A549 (cell line): Measurements from ENCODE around the gene RABGAP1L. TPM values are rescaled to one million over a fixed set of nuclear protein-coding genes. Genes with fewer than 3 reads are reported as not detected.

Experiments used
- ATAC-seq, 2 experiments: fragments of 200-7000 bp in 1 of 2; fragments of >200 bp in 1 of 2; cut with Nextera tagmentation in 1 of 2; cut with Tn5 transposase in 1 of 2; 3 replicates each; pipeline versions ENCODE4 v1.8.0 to v1.9.1; 2018 to 2020; ENCODE audit warnings: mild to moderate bottlenecking in 1 of 2, moderate library complexity in 1 of 2
- CTCF ChIA-PET: fragments of 300-600 bp; sonication (Branson Sonifier 250); formaldehyde crosslinking; extraction: SDS; loops from one replicate; lab custom pipeline; 2021; ENCODE audit warnings: antibody characterized with exemption, inconsistent platforms; lab: Yijun Ruan, JAX
- POLR2A ChIA-PET: fragments of 350-600 bp; formaldehyde crosslinking; extraction: SDS; loops from one replicate; lab custom pipeline; 2021; ENCODE audit warnings: antibody characterized with exemption, inconsistent platforms; lab: Yijun Ruan, JAX
- DNase-seq, 2 experiments: peaks; one replicate each; pipeline versions ENCODE4 v3.0.0 to v3.0.0-alpha.2; 2011 to 2016; ENCODE audit warnings: low read depth in 1 of 2, low spot score in 1 of 2
- FAIRE-seq: peaks from 2 replicates; lab custom pipeline; 2011; peaks lifted over from hg19 to GRCh38; lab: Jason Lieb, UNC
- H3K27ac ChIP-seq, 2 experiments: fragments of >200 bp; sonication (Bioruptor Twin); formaldehyde crosslinking; 3 replicates each; pipeline ENCODE4 v1.5.1; 2016 to 2017
- H3K4me1 ChIP-seq: fragments of >200 bp; sonication (Bioruptor Twin); formaldehyde crosslinking; 3 replicates; pipeline ENCODE4 v1.6.1; 2016
- H3K4me2 ChIP-seq: fragments of >200 bp; sonication (Bioruptor Twin); formaldehyde crosslinking; 3 replicates; pipeline ENCODE4 v1.6.1; 2016
- H3K4me3 ChIP-seq: fragments of >200 bp; sonication (Bioruptor Twin); formaldehyde crosslinking; 3 replicates; pipeline ENCODE4 v1.5.1; 2016
- H3K9me3 ChIP-seq: fragments of >200 bp; sonication (Bioruptor Twin); formaldehyde crosslinking; 3 replicates; pipeline ENCODE4 v1.6.1; 2016
- BCL3 ChIP-seq: fragments of >200 bp; sonication (Bioruptor Twin); formaldehyde crosslinking; IDR thresholded peaks from 3 replicates; pipeline ENCODE4 v1.6.1; 2016
- BHLHE40 ChIP-seq: IDR thresholded peaks from 2 replicates; pipeline ENCODE4 v1.6.1; 2012; ENCODE audit warnings: low read depth, low read length, inconsistent platforms
- CBX8 ChIP-seq: fragments of 200-600 bp; sonication (generic); IDR thresholded peaks from 2 replicates; pipeline ENCODE4 v1.6.1; 2016
- CHD2 ChIP-seq: fragments of 150-350 bp; IDR thresholded peaks from 2 replicates; pipeline ENCODE4 v1.6.1; 2014; ENCODE audit warnings: low read length; ENCODE audit not compliant: partially characterized antibody
- E2F6 ChIP-seq: IDR thresholded peaks from 2 replicates; pipeline ENCODE4 v1.6.1; 2012; ENCODE audit warnings: low read depth, borderline replicate concordance
- EHF ChIP-seq: fragments of 250-450 bp; sonication (Bioruptor Pico); IDR thresholded peaks from 2 replicates; pipeline ENCODE4 v1.5.0; 2020; ENCODE audit warnings: mild to moderate bottlenecking
- ELK1 ChIP-seq: fragments of 150-350 bp; IDR thresholded peaks from 2 replicates; pipeline ENCODE4 v1.6.1; 2014; ENCODE audit warnings: low read depth, mild to moderate bottlenecking, low read length
- EP300 ChIP-seq, 2 experiments: fragments of >200 bp; sonication (Bioruptor Twin); formaldehyde crosslinking; IDR thresholded peaks; 2 replicates in 1 of 2; 3 replicates in 1 of 2; pipeline ENCODE4 v1.6.1; 2016 to 2017
- ESRRA ChIP-seq: fragments of 150-350 bp; IDR thresholded peaks from 2 replicates; pipeline ENCODE4 v1.6.1; 2014; ENCODE audit warnings: mild to moderate bottlenecking, low read length, borderline replicate concordance
- FOSB ChIP-seq: fragments of 250-450 bp; sonication (Bioruptor Pico); IDR thresholded peaks from 2 replicates; pipeline ENCODE4 v1.5.0; 2020; ENCODE audit warnings: mild to moderate bottlenecking, moderate library complexity
- FOSL2 ChIP-seq, 2 experiments: fragments of 450-650 bp in 1 of 2; fragments of >200 bp in 1 of 2; sonication (Bioruptor Twin) in 1 of 2; formaldehyde crosslinking; IDR thresholded peaks; 2 replicates each; pipeline versions ENCODE4 v1.5.0 to v1.6.1; 2016 to 2020; ENCODE audit warnings: mild to moderate bottlenecking in 1 of 2, moderate library complexity in 1 of 2
- GATA3 ChIP-seq: IDR thresholded peaks from 2 replicates; pipeline ENCODE4 v1.6.1; 2012; ENCODE audit warnings: borderline replicate concordance
- HES2 ChIP-seq: fragments of >200 bp; sonication (Bioruptor Twin); formaldehyde crosslinking; IDR thresholded peaks from 2 replicates; pipeline ENCODE4 v1.6.1; 2016
- HEYL ChIP-seq: fragments of 250-450 bp; sonication (Bioruptor Pico); IDR thresholded peaks from 2 replicates; pipeline ENCODE4 v1.8.0; 2021; ENCODE audit warnings: mild to moderate bottlenecking, moderate library complexity
- HMGXB4 ChIP-seq: fragments of 250-450 bp; sonication (Bioruptor Pico); IDR thresholded peaks from 2 replicates; pipeline ENCODE4 v1.5.0; 2021; ENCODE audit warnings: mild to moderate bottlenecking, moderate library complexity, borderline replicate concordance
- JUNB ChIP-seq: fragments of >200 bp; sonication (Bioruptor Twin); formaldehyde crosslinking; IDR thresholded peaks from 2 replicates; pipeline ENCODE4 v1.6.1; 2016
- KDM5A ChIP-seq: fragments of 200-600 bp; sonication (generic); IDR thresholded peaks from 2 replicates; pipeline ENCODE4 v1.6.1; 2016; ENCODE audit warnings: antibody characterized with exemption, mild to moderate bottlenecking
- MAX ChIP-seq: IDR thresholded peaks from 2 replicates; pipeline ENCODE4 v1.6.1; 2012
- MYC ChIP-seq: IDR thresholded peaks from 2 replicates; pipeline ENCODE4 v1.6.1; 2012; ENCODE audit warnings: mild to moderate bottlenecking, inconsistent platforms, low read length, improper control_type of control experiment, borderline replicate concordance
- NR3C1 ChIP-seq: fragments of >200 bp; sonication (Bioruptor Twin); formaldehyde crosslinking; IDR thresholded peaks from 3 replicates; pipeline ENCODE4 v1.6.1; 2017
- POLR2AphosphoS2 ChIP-seq: conservative IDR thresholded peaks from 2 replicates; pipeline ENCODE4 v1.6.1; 2012; ENCODE audit warnings: low read length, improper control_type of control experiment, inconsistent platforms
- REST ChIP-seq: fragments of 200-600 bp; sonication (generic); IDR thresholded peaks from 2 replicates; pipeline ENCODE4 v1.6.1; 2016; ENCODE audit warnings: antibody characterized with exemption, mild to moderate bottlenecking, moderate library complexity
- RNF2 ChIP-seq: fragments of 200-600 bp; sonication (generic); IDR thresholded peaks from 2 replicates; pipeline ENCODE4 v1.6.1; 2016; ENCODE audit warnings: low read depth, mild to moderate bottlenecking, antibody characterized with exemption, moderate library complexity, borderline replicate concordance
- TFCP2L1 ChIP-seq: fragments of 250-450 bp; sonication (Bioruptor Pico); IDR thresholded peaks from 2 replicates; pipeline ENCODE4 v1.5.0; 2021; ENCODE audit warnings: mild to moderate bottlenecking
- ZSCAN20 ChIP-seq: fragments of 250-450 bp; sonication (Bioruptor Pico); IDR thresholded peaks from 2 replicates; pipeline ENCODE4 v1.8.0; 2022; ENCODE audit warnings: mild to moderate bottlenecking, moderate library complexity
- WGBS: methylation state at CpG from one replicate; pipeline ENCODE4 v1.1.6; 2017; ENCODE audit errors: missing lambda C conversion rate; 5-methylcytosine and 5-hydroxymethylcytosine counted together
- polyA plus RNA-seq, 4 experiments: library from polyadenylated mRNA; depleted of rRNA in 3 of 4; stranded (reverse); fragments of >200 nt; fragmentation: RNase III in 1 of 4; extraction: RNeasy Plus Mini Kit Qiagen cat#74134 plus additional on column Dnase treatment in 1 of 4; gene quantifications; 2 replicates in 3 of 4; 3 replicates in 1 of 4; pipeline ENCODE4 v1.2.3, GENCODE V29; 2011 to 2017

Gene RABGAP1L
- polyA plus RNA-seq, 2 of the 4 experiments (the other 2 are of a cell fraction): 8.2 to 18.6 TPM

GRCh38 chr1:175013445-175013844 is 854.1 kb downstream of the RABGAP1L start:
- DNase-seq (no peak), FAIRE-seq (no peak), ATAC-seq (no peak)
- H3K9me3 ChIP-seq: no peaks in the 10 kb centered on the region
- H3K4me2 ChIP-seq: no peak overlapping the region
- ChIA-PET CTCF (interaction anchor here (1.5 kb wide), 1 partner anchor 10 kb away, joined by 7 read pairs; the partner anchor contains the start of gene MRPS14), POLR2A (interaction anchor here (1.7 to 2.6 kb wide), 2 partner anchors 10 to 14 kb away, joined by 16 to 21 read pairs; partner anchors contain the start of genes CACYBP and MRPS14)
- WGBS: 78% methylated on average over 1 of the region's 1 CpG
- no peaks in the 10 kb centered on the region for H3K4me1 ChIP-seq
- TF ChIP-seq HES2: no peak
- no peak for TF ChIP-seq RNF2
- TF ChIP-seq E2F6: no peak
- no peak overlapping the region for H3K27ac ChIP-seq
- no peak overlapping the region for H3K4me3 ChIP-seq

GRCh38 chr1:175015243-175015642 is 855.9 kb downstream of the RABGAP1L start:
- TF ChIP-seq ESRRA (no peak), TFCP2L1 (no peak), BCL3 (no peak), JUNB (no peak), KDM5A (no peak), NR3C1 (no peak), CBX8 (no peak), HEYL (CRISPR knock-in tag) (no peak)
- no peak overlapping the region for H3K27ac ChIP-seq
- no peak for DNase-seq
- no peak overlapping the region for H3K4me2 ChIP-seq
- H3K4me3 ChIP-seq: no peak overlapping the region
- ChIA-PET CTCF (interaction anchor here (0.6 to 1.5 kb wide), 2 partner anchors 8 to 1015 kb away, joined by 3 to 7 read pairs; partner anchors contain the start of gene MRPS14), POLR2A (interaction anchor here (1.7 to 2.6 kb wide), 2 partner anchors 8 to 15 kb away, joined by 16 to 21 read pairs; partner anchors contain the start of genes CACYBP and MRPS14)
- H3K9me3 ChIP-seq: no peaks in the 10 kb centered on the region
- H3K4me1 ChIP-seq: no peaks in the 10 kb centered on the region
- FAIRE-seq: no peak
- WGBS: 94% methylated on average over 4 of the region's 4 CpGs
- no peak for ATAC-seq

GRCh38 chr1:175019524-175019923 is 860.2 kb downstream of the RABGAP1L start:
- no peak for FAIRE-seq
- 88% methylated on average over 3 of the region's 3 CpGs for WGBS
- Histone ChIP-seq H3K4me2 (no peak overlapping the region), H3K4me3 (no peak overlapping the region), H3K27ac (no peak overlapping the region), H3K9me3 (no peaks in the 10 kb centered on the region), H3K4me1 (peaks cover 8% of the 10 kb centered on the region; the same call in 1 of the 3 replicates)
- no peak for ATAC-seq
- CTCF ChIA-PET: no interaction called here
- POLR2A ChIA-PET: interaction anchor here (0.6 kb wide), 1 partner anchor 8 kb away, joined by 5 read pairs; no protein-coding TSS in a partner anchor
- DNase-seq: no peak
- TF ChIP-seq ESRRA: no peak
- no peak for TF ChIP-seq EP300 (IDR thresholded peaks at IDR 0.05)
- no peak for TF ChIP-seq FOSB (CRISPR knock-in tag)
- TF ChIP-seq RNF2: no peak
- no peak for TF ChIP-seq KDM5A
- no peak for TF ChIP-seq HMGXB4 (CRISPR knock-in tag)
- no peak for TF ChIP-seq POLR2AphosphoS2
- TF ChIP-seq REST: no peak
- TF ChIP-seq ZSCAN20 (CRISPR knock-in tag): no peak
- no peak for TF ChIP-seq MYC
- no peak for TF ChIP-seq BHLHE40
- no peak for TF ChIP-seq ELK1
- TF ChIP-seq CHD2: no peak
- no peak for TF ChIP-seq GATA3
- no peak for TF ChIP-seq FOSL2 (IDR thresholded peaks at IDR 0.05)
- TF ChIP-seq FOSL2 (CRISPR knock-in tag; IDR thresholded peaks at IDR 0.05): no peak
- no peak for TF ChIP-seq MAX
- no peak for TF ChIP-seq JUNB
- no peak for TF ChIP-seq EHF
